Astrocyte of the spinal cord (primary cell): ENCODE data around the gene YAE1.

ENCODE experiments used
- DNase-seq: peaks from one replicate; pipeline ENCODE4 v3.0.0; 2011; ENCODE audit warnings: low read depth, low spot score
- H3K4me3 ChIP-seq: 2 replicates; pipeline ENCODE4 v1.5.1; 2011; ENCODE audit warnings: low read depth, mild to moderate bottlenecking, low read length, moderate library complexity
- CTCF ChIP-seq: IDR thresholded peaks from 2 replicates; pipeline ENCODE4 v1.5.1; 2012; ENCODE audit warnings: low read depth, mild to moderate bottlenecking, low read length, inconsistent platforms
- in situ Hi-C: cut with HindIII; loops from 2 replicates; pipeline ENCODE4 v1.10.0; 2017; ENCODE audit warnings: low sequenced_read_pairs

Gene YAE1

GRCh38 chr7:39606941-39607340 lies 40.7 kb downstream of the YAE1 start:
- H3K4me3 ChIP-seq: no peak overlapping the region
- no peak for TF ChIP-seq CTCF
- in situ Hi-C loops: no loop called here
- DNase-seq: no peak

DNA sequence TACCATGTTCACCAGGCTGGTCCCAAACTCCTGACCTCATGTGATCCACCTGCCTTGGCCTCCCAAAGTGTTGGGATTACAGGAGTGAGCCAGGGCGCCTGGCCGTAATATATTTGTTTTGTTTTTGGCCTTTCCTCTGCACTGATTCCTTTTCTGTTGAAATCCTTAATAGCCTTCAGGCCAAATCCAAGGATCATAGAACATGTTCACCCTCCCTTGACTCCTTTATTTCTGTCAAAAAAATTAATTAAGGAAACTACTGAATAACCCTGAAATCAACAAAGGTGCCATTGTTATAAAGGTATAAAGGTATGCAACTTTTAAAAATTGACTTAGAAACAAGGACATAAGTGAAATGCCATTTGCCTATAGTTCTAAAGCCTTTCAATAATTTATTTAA lies 41.7 kb downstream of the YAE1 start:
- in situ Hi-C loops: no loop called here
- no peak for TF ChIP-seq CTCF
- H3K4me3 ChIP-seq: no peak overlapping the region
- no peak for DNase-seq

GRCh38 chr7:39608278-39608677 lies 42.1 kb downstream of the YAE1 start:
- H3K4me3 ChIP-seq: no peak overlapping the region
- DNase-seq: no peak
- in situ Hi-C loops: no loop called here
- no peak for TF ChIP-seq CTCF

- peak; percentile 65 for DNase-seq
- no peak overlapping the region for H3K4me3 ChIP-seq
- peak; percentile 15 for TF ChIP-seq CTCF
- in situ Hi-C loops: no loop called here
Measured at GRCh38 chr7:39609113-39609934, 43.1 kb downstream of the YAE1 start.

- in situ Hi-C loops: no loop called here
- no peak for TF ChIP-seq CTCF
- H3K4me3 ChIP-seq: no peak overlapping the region
- DNase-seq: no peak
Measured at GRCh38 chr7:39609935-39610263, 43.7 kb downstream of the YAE1 start.

DNA sequence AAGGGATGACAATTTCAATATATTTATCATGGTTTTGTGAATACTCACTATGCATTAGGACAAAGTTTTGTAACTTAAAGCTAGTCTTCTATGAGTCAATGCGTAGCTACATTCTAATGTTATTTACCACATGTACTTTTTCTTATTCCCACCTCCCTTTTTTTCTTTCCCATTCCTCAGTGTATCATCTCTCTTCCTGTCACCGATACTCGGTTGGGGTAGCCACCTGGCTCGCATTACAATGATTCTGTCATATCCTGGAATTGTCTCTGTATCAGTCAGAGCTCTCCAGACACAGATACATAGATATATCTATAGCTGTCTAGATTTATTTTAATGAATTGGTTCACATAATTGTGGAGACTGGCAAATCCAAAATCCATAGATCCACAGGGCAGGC lies 47.4 kb downstream of the YAE1 start:
- no peak for TF ChIP-seq CTCF
- H3K4me3 ChIP-seq: no peak overlapping the region
- in situ Hi-C loops: no loop called here
- DNase-seq: no peak

GRCh38 chr7:39614299-39614698 lies 48.1 kb downstream of the YAE1 start:
- in situ Hi-C loops: no loop called here
- no peak for TF ChIP-seq CTCF
- no peak for DNase-seq
- no peak overlapping the region for H3K4me3 ChIP-seq
